Measurements from ENCODE around the gene ADPRHL1. TPM values are rescaled to one million over a fixed set of nuclear protein-coding genes. Genes with fewer than 3 reads are reported as not detected.

ADPRHL1 gene
- total RNA-seq, 6 experiments from 2014 or later, result 1.0 to 2.0 (median 1.5) TPM

- peaks cover 12% of the 10 kb centered on the region; the same call in 1 of the 2 replicates for H3K36me3 Mint-ChIP-seq (ENCODE audit: low read depth)
- H3K9me3 Mint-ChIP-seq, result no peaks in the 10 kb centered on the region
- peaks cover 5% of the 10 kb centered on the region; the same call in 1 of the 2 replicates for H3K4me1 Mint-ChIP-seq (ENCODE audit: low read depth)
- TF ChIP-seq CTCF (IDR thresholded peaks at IDR 0.05), result no peak
- peaks cover 8% of the 10 kb centered on the region for H3K27me3 Mint-ChIP-seq (ENCODE audit: insufficient read depth)
- DNase-seq, result no peak
- no peak overlapping the region for H3K4me3 Mint-ChIP-seq
- no peak overlapping the region for H3K27ac Mint-ChIP-seq
These were observed 33.6 kb downstream of the ADPRHL1 start for GRCh38 chr13:113419531-113420193.

- Mint-ChIP-seq H3K4me1 (ENCODE audit: low read depth) (peaks cover 8% of the 10 kb centered on the region; the same call in 1 of the 2 replicates), H3K36me3 (ENCODE audit: low read depth) (peaks cover 12% of the 10 kb centered on the region; the same call in 1 of the 2 replicates), H3K27ac (no peak overlapping the region), H3K27me3 (ENCODE audit: insufficient read depth) (peaks cover 8% of the 10 kb centered on the region), H3K9me3 (no peaks in the 10 kb centered on the region), H3K4me3 (no peak overlapping the region)
- DNase-seq, result no peak
- TF ChIP-seq CTCF (IDR thresholded peaks at IDR 0.05), result no peak
These were observed 34.6 kb downstream of the ADPRHL1 start for GRCh38 chr13:113418722-113419049.

GRCh38 chr13:113417836-113418721 lies 35.2 kb downstream of the ADPRHL1 start:
- H3K4me3 Mint-ChIP-seq, result no peak overlapping the region
- H3K9me3 Mint-ChIP-seq, result peaks cover 2% of the 10 kb centered on the region; the same call in 1 of the 2 replicates
- H3K27ac Mint-ChIP-seq, result no peak overlapping the region
- TF ChIP-seq CTCF (IDR thresholded peaks at IDR 0.05), result no peak
- peaks cover 12% of the 10 kb centered on the region; the same call in 1 of the 2 replicates for H3K36me3 Mint-ChIP-seq (ENCODE audit: low read depth)
- H3K4me1 Mint-ChIP-seq (ENCODE audit: low read depth), result peaks cover 15% of the 10 kb centered on the region; the same call in 1 of the 2 replicates
- DNase-seq, result no peak
- H3K27me3 Mint-ChIP-seq (ENCODE audit: insufficient read depth), result peaks cover 8% of the 10 kb centered on the region

GRCh38 chr13:113417008-113417751 lies 36.1 kb downstream of the ADPRHL1 start:
- TF ChIP-seq CTCF (IDR thresholded peaks at IDR 0.05), result no peak
- no peak for DNase-seq
- no peak overlapping the region for H3K4me3 Mint-ChIP-seq
- peaks cover 8% of the 10 kb centered on the region for H3K27me3 Mint-ChIP-seq (ENCODE audit: insufficient read depth)
- peaks cover 4% of the 10 kb centered on the region; the same call in 1 of the 2 replicates for H3K9me3 Mint-ChIP-seq
- H3K4me1 Mint-ChIP-seq (ENCODE audit: low read depth), result peaks cover 15% of the 10 kb centered on the region; the same call in 1 of the 2 replicates
- H3K27ac Mint-ChIP-seq, result no peak overlapping the region
- H3K36me3 Mint-ChIP-seq (ENCODE audit: low read depth), result peaks cover 12% of the 10 kb centered on the region; the same call in 1 of the 2 replicates

GRCh38 chr13:113415825-113416224 lies 37.5 kb downstream of the ADPRHL1 start:
- H3K27ac Mint-ChIP-seq, result no peak overlapping the region
- peaks cover 4% of the 10 kb centered on the region; the same call in 1 of the 2 replicates for H3K9me3 Mint-ChIP-seq
- peaks cover 11% of the 10 kb centered on the region for H3K27me3 Mint-ChIP-seq (ENCODE audit: insufficient read depth)
- no peak overlapping the region for H3K4me3 Mint-ChIP-seq
- DNase-seq, result no peak
- peaks cover 12% of the 10 kb centered on the region; the same call in 1 of the 2 replicates for H3K36me3 Mint-ChIP-seq (ENCODE audit: low read depth)
- H3K4me1 Mint-ChIP-seq (ENCODE audit: low read depth), result peaks cover 22% of the 10 kb centered on the region
- TF ChIP-seq CTCF (IDR thresholded peaks at IDR 0.05), result no peak

All from HFFc6 (cell line).